OCI-LY7 (cell line): Measurements from ENCODE around the gene KLRD1.
"Not testable (repeated sequence)": the region's sequence is repeated elsewhere in the genome, so short reads cannot be mapped to it uniquely, and the experiment has no call there.

Experiments
- EZH2phosphoT487 ChIP-seq: fragments of 200-600 bp; sonication (generic); IDR thresholded peaks from 2 replicates; pipeline ENCODE4 v1.6.1; 2018; ENCODE audit warnings: low read depth, borderline replicate concordance, mild to moderate bottlenecking, mixed run types, antibody characterized with exemption, low read length, moderate library complexity, mixed read lengths
- TF ChIP-seq, protein P1 (sequence below): fragments of 200-600 bp; sonication (generic); conservative IDR thresholded peaks from 2 replicates; pipeline ENCODE4 v1.5.1; 2014; ENCODE audit warnings: mild to moderate bottlenecking, antibody characterized with exemption, low read length, moderate library complexity, mixed read lengths

DNA sequence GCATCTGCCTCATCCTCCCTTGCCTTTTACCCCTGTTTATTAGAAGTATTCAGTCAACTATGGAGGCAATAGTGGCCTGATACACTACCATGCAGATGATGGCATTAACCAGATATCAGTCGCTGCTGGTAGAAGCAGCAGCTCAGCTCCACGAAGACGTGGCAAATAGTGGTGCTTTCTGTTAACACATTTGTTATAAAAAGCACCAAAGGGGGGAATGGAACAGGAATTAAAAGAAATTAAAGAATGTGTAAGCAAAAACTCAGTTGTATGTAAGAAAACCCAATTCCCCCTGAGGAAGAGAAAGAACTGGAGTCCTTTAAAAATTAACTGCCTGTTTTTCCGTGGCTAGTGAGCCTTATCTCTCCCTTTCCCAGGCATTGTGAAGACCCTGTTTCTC is 60.0 kb downstream of the KLRD1 start:
- TF ChIP-seq, protein P1, sequence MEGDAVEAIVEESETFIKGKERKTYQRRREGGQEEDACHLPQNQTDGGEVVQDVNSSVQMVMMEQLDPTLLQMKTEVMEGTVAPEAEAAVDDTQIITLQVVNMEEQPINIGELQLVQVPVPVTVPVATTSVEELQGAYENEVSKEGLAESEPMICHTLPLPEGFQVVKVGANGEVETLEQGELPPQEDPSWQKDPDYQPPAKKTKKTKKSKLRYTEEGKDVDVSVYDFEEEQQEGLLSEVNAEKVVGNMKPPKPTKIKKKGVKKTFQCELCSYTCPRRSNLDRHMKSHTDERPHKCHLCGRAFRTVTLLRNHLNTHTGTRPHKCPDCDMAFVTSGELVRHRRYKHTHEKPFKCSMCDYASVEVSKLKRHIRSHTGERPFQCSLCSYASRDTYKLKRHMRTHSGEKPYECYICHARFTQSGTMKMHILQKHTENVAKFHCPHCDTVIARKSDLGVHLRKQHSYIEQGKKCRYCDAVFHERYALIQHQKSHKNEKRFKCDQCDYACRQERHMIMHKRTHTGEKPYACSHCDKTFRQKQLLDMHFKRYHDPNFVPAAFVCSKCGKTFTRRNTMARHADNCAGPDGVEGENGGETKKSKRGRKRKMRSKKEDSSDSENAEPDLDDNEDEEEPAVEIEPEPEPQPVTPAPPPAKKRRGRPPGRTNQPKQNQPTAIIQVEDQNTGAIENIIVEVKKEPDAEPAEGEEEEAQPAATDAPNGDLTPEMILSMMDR, result not testable (repeated sequence)
- not testable (repeated sequence) for TF ChIP-seq EZH2phosphoT487
